ENCODE results near the gene ME3.

DNA sequence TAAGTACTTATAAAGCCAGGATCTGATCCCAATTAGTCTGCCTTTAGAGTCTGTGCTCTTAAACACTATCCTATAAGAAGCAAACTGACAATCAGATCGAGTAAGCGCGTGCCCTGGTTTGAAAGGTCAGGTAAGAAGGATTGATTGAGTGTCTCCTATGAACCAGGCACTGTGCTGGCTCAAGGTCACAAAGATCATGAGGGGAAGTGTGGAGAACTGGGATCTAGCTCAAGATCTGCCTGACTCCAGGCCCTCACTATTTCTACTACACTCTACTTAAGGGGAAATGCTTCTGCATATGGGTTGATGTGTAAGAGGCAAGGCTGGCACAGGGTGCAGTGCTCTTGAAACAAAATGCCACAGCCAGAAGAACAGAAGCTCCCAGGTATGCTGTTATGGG, 77.0 kb downstream of the ME3 start:
- TF ChIP-seq, protein P1, sequence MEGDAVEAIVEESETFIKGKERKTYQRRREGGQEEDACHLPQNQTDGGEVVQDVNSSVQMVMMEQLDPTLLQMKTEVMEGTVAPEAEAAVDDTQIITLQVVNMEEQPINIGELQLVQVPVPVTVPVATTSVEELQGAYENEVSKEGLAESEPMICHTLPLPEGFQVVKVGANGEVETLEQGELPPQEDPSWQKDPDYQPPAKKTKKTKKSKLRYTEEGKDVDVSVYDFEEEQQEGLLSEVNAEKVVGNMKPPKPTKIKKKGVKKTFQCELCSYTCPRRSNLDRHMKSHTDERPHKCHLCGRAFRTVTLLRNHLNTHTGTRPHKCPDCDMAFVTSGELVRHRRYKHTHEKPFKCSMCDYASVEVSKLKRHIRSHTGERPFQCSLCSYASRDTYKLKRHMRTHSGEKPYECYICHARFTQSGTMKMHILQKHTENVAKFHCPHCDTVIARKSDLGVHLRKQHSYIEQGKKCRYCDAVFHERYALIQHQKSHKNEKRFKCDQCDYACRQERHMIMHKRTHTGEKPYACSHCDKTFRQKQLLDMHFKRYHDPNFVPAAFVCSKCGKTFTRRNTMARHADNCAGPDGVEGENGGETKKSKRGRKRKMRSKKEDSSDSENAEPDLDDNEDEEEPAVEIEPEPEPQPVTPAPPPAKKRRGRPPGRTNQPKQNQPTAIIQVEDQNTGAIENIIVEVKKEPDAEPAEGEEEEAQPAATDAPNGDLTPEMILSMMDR (IDR thresholded peaks at IDR 0.05) = no peak
- TF ChIP-seq ESRRA (CRISPR knock-in tag; IDR thresholded peaks at IDR 0.05; ENCODE audit: borderline replicate concordance) = no peak
- no peak for TF ChIP-seq MAX (CRISPR knock-in tag; IDR thresholded peaks at IDR 0.05)
- no peak for TF ChIP-seq SMAD3 (CRISPR knock-in tag; IDR thresholded peaks at IDR 0.05; ENCODE audit: borderline replicate concordance)
- no peak for TF ChIP-seq HMGA2 (CRISPR knock-in tag; IDR thresholded peaks at IDR 0.05)
- TF ChIP-seq ZNF138 (CRISPR knock-in tag; conservative IDR thresholded peaks at IDR 0.05) = no peak
- TF ChIP-seq, protein P2, sequence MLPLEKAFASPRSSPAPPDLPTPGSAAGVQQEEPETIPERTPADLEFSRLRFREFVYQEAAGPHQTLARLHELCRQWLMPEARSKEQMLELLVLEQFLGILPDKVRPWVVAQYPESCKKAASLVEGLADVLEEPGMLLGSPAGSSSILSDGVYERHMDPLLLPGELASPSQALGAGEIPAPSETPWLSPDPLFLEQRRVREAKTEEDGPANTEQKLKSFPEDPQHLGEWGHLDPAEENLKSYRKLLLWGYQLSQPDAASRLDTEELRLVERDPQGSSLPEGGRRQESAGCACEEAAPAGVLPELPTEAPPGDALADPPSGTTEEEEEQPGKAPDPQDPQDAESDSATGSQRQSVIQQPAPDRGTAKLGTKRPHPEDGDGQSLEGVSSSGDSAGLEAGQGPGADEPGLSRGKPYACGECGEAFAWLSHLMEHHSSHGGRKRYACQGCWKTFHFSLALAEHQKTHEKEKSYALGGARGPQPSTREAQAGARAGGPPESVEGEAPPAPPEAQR (CRISPR knock-in tag; IDR thresholded peaks at IDR 0.05) = no peak
- no peak for TF ChIP-seq ETV6 (CRISPR knock-in tag; IDR thresholded peaks at IDR 0.05)
- TF ChIP-seq, protein P3, sequence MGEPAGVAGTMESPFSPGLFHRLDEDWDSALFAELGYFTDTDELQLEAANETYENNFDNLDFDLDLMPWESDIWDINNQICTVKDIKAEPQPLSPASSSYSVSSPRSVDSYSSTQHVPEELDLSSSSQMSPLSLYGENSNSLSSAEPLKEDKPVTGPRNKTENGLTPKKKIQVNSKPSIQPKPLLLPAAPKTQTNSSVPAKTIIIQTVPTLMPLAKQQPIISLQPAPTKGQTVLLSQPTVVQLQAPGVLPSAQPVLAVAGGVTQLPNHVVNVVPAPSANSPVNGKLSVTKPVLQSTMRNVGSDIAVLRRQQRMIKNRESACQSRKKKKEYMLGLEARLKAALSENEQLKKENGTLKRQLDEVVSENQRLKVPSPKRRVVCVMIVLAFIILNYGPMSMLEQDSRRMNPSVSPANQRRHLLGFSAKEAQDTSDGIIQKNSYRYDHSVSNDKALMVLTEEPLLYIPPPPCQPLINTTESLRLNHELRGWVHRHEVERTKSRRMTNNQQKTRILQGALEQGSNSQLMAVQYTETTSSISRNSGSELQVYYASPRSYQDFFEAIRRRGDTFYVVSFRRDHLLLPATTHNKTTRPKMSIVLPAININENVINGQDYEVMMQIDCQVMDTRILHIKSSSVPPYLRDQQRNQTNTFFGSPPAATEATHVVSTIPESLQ (CRISPR knock-in tag; IDR thresholded peaks at IDR 0.05) = no peak
- no peak for TF ChIP-seq JUN (CRISPR knock-in tag; IDR thresholded peaks at IDR 0.05)
- TF ChIP-seq KAT7 (CRISPR knock-in tag; IDR thresholded peaks at IDR 0.05; ENCODE audit: borderline replicate concordance) = no peak
- no peak for TF ChIP-seq NFE2L1 (CRISPR knock-in tag; IDR thresholded peaks at IDR 0.05)
- no peak for TF ChIP-seq ZNF121 (CRISPR knock-in tag; IDR thresholded peaks at IDR 0.05)
- TF ChIP-seq, protein P4, sequence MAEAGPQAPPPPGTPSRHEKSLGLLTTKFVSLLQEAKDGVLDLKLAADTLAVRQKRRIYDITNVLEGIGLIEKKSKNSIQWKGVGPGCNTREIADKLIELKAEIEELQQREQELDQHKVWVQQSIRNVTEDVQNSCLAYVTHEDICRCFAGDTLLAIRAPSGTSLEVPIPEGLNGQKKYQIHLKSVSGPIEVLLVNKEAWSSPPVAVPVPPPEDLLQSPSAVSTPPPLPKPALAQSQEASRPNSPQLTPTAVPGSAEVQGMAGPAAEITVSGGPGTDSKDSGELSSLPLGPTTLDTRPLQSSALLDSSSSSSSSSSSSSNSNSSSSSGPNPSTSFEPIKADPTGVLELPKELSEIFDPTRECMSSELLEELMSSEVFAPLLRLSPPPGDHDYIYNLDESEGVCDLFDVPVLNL (CRISPR knock-in tag; IDR thresholded peaks at IDR 0.05; ENCODE audit: borderline replicate concordance, low read depth) = no peak
